ENCODE results near the gene GNG12. TPM values are rescaled to one million over a fixed set of nuclear protein-coding genes. Genes with fewer than 3 reads are reported as not detected.

GNG12 gene
- total and polyA plus RNA-seq, 9 of the 15 experiments (the other 6 are each of a cell fraction or from before 2014, with no cell fraction given), result 2.6 to 6.0 (median 4.1) TPM

GRCh38 chr1:67682659-67683197, 150.5 kb downstream of the GNG12 start (continued):
- no peak for TF ChIP-seq POLR2AphosphoS5 (IDR thresholded peaks at IDR 0.05; ENCODE audit: control insufficient read depth, insufficient read depth, low read depth, low read length)
- TF ChIP-seq HMBOX1 (IDR thresholded peaks at IDR 0.05), result no peak
- TF ChIP-seq ZNF407 (IDR thresholded peaks at IDR 0.05; ENCODE audit: low read depth), result no peak
- no peak; a peak in 1 of 4 replicates for TF ChIP-seq FOXA3 (CRISPR knock-in tag; conservative IDR thresholded peaks at IDR 0.05 in 1 of 2, IDR thresholded peaks at IDR 0.05 in 1 of 2)
- TF ChIP-seq MEF2A (IDR thresholded peaks at IDR 0.05; ENCODE audit: control insufficient read depth, low read depth, low read length), result 0 out of 2 replicates have a peak, but pooled peaks have one; percentile 21
- 0 out of 2 replicates have a peak, but pooled peaks have one; percentile 24 for TF ChIP-seq ZNF445 (CRISPR knock-in tag; IDR thresholded peaks at IDR 0.05; ENCODE audit: low read depth)
- no peak for TF ChIP-seq MLLT1 (IDR thresholded peaks at IDR 0.05)
- TF ChIP-seq ZNF3 (CRISPR knock-in tag; IDR thresholded peaks at IDR 0.05), result no peak
- no peak for TF ChIP-seq NR2C1 (IDR thresholded peaks at IDR 0.05)
- TF ChIP-seq NR2C1 (tag; IDR thresholded peaks at IDR 0.05), result no peak
- TF ChIP-seq KHSRP (IDR thresholded peaks at IDR 0.05), result no peak
- TF ChIP-seq ZFPM2 (CRISPR knock-in tag; IDR thresholded peaks at IDR 0.05), result no peak
- TF ChIP-seq MLX (CRISPR knock-in tag; conservative IDR thresholded peaks at IDR 0.05), result no peak
- TF ChIP-seq CHD1 (IDR thresholded peaks at IDR 0.05; ENCODE audit: low read length), result no peak
- no peak for TF ChIP-seq MCM7 (IDR thresholded peaks at IDR 0.05)
- no peak for TF ChIP-seq ZNF551 (CRISPR knock-in tag; IDR thresholded peaks at IDR 0.05)

Data from K562 (cell line).